Psoas muscle (tissue), 8 donors: ENCODE data around the gene CA10. TPM values are rescaled to one million over a fixed set of nuclear protein-coding genes. Genes with fewer than 3 reads are reported as not detected.
A peak's percentile ranks its signal among the peaks of the same experiment; 100 is the strongest.

Source experiments
- ATAC-seq, 4 donors: fragments of 200-7000 bp; cut with Tn5 transposase; one replicate each; pipeline ENCODE4 v1.9.1; 2020; ENCODE audit warnings: moderate library complexity in 3 of 4, mild to moderate bottlenecking in 2 of 4
- DNase-seq, 2 donors: peaks; one replicate each; pipeline ENCODE4 v3.0.0-alpha.2; 2020
- H3K27ac ChIP-seq: fragments of 200-600 bp; one replicate; pipeline ENCODE4 v1.8.0; 2022
- H3K27me3 ChIP-seq, 3 donors: fragments of 200-600 bp in 1 of 3; one replicate each; pipeline versions ENCODE4 v1.6.1 to v1.8.0; 2013 to 2022; ENCODE audit warnings: low read length in 2 of 3, mild to moderate bottlenecking in 2 of 3, moderate library complexity in 1 of 3; ENCODE audit not compliant: insufficient read depth in 3 of 3
- H3K36me3 ChIP-seq, 2 donors: fragments of 200-600 bp in 1 of 2; one replicate each; pipeline versions ENCODE4 v1.6.1 to v1.8.0; 2013 to 2022; ENCODE audit warnings: low read depth in 1 of 2, mild to moderate bottlenecking in 1 of 2, moderate library complexity in 1 of 2; ENCODE audit not compliant: insufficient read depth in 1 of 2
- H3K4me1 ChIP-seq: fragments of 200-600 bp; one replicate; pipeline ENCODE4 v1.8.0; 2022
- H3K4me3 ChIP-seq: fragments of 200-600 bp; one replicate; pipeline ENCODE4 v1.8.0; 2022; ENCODE audit warnings: mild to moderate bottlenecking
- H3K9me3 ChIP-seq: fragments of 200-600 bp; one replicate; pipeline ENCODE4 v1.8.0; 2022
- CTCF ChIP-seq: fragments of 200-600 bp; IDR thresholded peaks from one replicate; pipeline ENCODE4 v1.8.0; 2022; ENCODE audit warnings: antibody characterized with exemption
- WGBS, 3 donors: extraction: QIAGEN DNeasy Blood & Tissue Kit; methylation state at CpG; one replicate each; pipeline versions ENCODE4 v1.1.6 to v1.1.7; 2013; 5-methylcytosine and 5-hydroxymethylcytosine counted together
- intact Hi-C, 2 donors: fragments of 100-400 bp; cut with DNase I; formaldehyde crosslinking; loops; one replicate each; pipeline versions ENCODE4 v1.11.0 to v1.14.2; 2022
- polyA plus RNA-seq, 3 donors: library from polyadenylated mRNA; stranded (reverse); fragments of 200-250 nt; gene quantifications; one replicate each; pipeline ENCODE4 v1.2.3, GENCODE V29; 2013
- total RNA-seq, 4 donors: library from RNA; stranded (reverse); fragmentation: NEBNext Ultra II Directional in 2 of 4; extraction: Animal tissue kit (Norgen Biotek cat#: 25700) in 2 of 4; gene quantifications; one replicate each; pipeline versions ENCODE4 v1.2.1 to v1.2.4, GENCODE V29; 2021 to 2023
- donor health status: healthy with polysubstance abuse.
- donor health status: DM: no; HTN: no; CAD: no; lungs with moderate emphysema.
- donor health status: Bipolar disorder and iron deficiency.
- donor health status: healthy.
- donor health status: DM: yes; HTN: yes; CAD: no.
- donor health status: DM: no; HTN: no; CAD: no.
- donor health status: DM: no; HTN: no; CAD: no.
- donor health status: DM: yes; HTN: yes; CAD: no.

Gene CA10
- total and polyA plus RNA-seq, 7 donors = 0.03 to 0.04 TPM; not detected in 5

- ATAC-seq = no peak
- intact Hi-C loops = no loop called here
- H3K27ac ChIP-seq = no peak overlapping the region
- H3K36me3 ChIP-seq = no peaks in the 10 kb centered on the region
- no peak for DNase-seq
- 38 to 60% (median 53%) methylated on average over 1 of the region's 1 CpG for WGBS, 3 donors
- no peak for TF ChIP-seq CTCF
- H3K9me3 ChIP-seq = no peaks in the 10 kb centered on the region
- no peak overlapping the region for H3K4me3 ChIP-seq
- no peaks in the 10 kb centered on the region for H3K27me3 ChIP-seq
- H3K4me1 ChIP-seq = peaks cover 18% of the 10 kb centered on the region
Measured at GRCh38 chr17:51666971-51667705, 491.4 kb downstream of the CA10 start.

DNA sequence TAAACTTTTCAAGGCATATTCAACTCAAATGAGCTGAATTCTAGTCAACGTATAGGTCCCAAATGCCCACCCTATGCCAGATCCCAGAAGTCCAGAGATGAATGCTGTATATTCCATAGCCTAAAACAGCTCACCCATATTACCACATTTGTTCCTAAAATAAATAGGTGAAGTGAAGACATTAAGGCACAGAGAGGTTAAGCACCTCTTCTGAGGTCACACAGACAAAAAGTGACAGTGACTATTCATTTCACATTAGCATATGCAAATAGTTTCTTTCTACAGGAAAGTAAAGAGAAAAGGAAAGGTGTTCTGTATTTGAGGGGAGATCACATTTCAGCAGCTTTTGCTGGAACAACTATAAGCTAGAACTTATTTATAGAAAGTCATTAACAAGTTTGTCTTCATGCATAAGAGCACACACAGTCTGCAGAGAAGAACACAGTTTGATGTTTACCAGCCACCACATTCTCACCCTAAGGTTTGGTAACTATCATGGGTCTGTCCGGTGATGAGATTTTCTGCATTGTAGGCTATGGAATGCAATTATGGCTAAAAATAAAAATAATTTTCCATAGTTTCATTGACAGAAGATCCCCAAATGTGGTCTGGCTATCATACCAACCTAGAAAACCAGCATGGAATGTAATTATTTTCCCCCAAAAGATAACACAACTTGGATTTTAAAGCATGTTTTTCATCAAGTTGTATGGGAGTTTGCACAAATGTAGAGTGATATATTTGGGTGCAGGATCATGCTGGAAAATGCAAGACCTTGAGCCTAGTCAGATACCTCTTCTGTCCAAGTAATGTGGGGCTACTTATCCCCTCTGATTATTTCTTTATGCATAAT, 496.1 kb downstream of the CA10 start:
- H3K9me3 ChIP-seq = no peaks in the 10 kb centered on the region
- H3K27ac ChIP-seq = no peak overlapping the region
- no peaks in the 10 kb centered on the region for H3K36me3 ChIP-seq
- H3K27me3 ChIP-seq = no peaks in the 10 kb centered on the region
- peaks cover 14% of the 10 kb centered on the region for H3K4me1 ChIP-seq
- DNase-seq (no peak), ATAC-seq (peak in 2 of 4 donors; percentile 58 to 73)
- no peak for TF ChIP-seq CTCF
- no peak overlapping the region for H3K4me3 ChIP-seq
- 55 to 63% (median 57%) methylated on average over 2 of the region's 2 CpGs for WGBS, 3 donors
- intact Hi-C loops = no loop called here

DNA sequence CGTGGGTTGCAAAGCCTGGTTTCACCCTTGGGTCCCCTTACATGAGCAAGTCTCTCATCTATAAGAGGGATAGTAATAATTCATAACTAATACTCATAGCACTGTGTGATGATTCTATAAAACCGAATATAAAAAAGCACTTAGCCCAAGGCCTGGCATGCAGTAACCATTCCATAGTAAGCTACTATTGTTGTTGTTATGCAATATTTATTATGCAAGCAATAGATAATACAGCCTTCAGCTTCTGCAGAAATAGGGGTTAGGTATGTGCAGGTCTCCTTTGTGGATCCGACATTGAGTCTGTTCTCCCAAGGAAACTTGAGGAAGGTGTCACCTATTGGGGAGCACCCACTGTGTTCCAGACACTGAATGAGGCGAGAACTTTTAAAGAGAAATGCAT, 497.1 kb downstream of the CA10 start:
- H3K27ac ChIP-seq = no peak overlapping the region
- H3K4me3 ChIP-seq = no peak overlapping the region
- H3K36me3 ChIP-seq = no peaks in the 10 kb centered on the region
- DNase-seq (no peak), ATAC-seq (peak in 1 of 4 donors; percentile 3)
- intact Hi-C loops = no loop called here
- no peak for TF ChIP-seq CTCF
- H3K4me1 ChIP-seq = peaks cover 12% of the 10 kb centered on the region
- H3K9me3 ChIP-seq = no peaks in the 10 kb centered on the region
- H3K27me3 ChIP-seq = no peaks in the 10 kb centered on the region
- 58 to 68% (median 62%) methylated on average over 4 of the region's 4 CpGs for WGBS, 3 donors

DNA sequence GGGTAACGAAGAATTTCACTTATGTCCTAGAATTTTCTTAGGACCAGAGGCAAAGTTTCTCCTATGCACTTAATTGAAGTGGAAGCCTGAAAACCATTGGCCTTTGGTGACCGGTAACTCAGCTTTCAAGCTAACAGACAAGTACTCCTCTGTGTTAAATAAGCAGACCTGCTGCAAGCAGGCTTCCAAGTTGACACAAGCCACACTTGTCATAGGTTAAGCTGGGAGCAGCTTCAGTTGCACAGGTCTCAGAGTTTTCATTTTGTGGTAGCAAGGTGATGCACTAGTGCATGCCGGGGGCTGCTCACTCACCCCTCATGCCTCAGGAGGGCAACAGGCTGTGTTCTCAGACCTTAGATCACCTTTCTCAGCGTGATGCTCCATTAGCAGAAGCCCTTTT, 498.2 kb downstream of the CA10 start:
- no peaks in the 10 kb centered on the region for H3K27me3 ChIP-seq
- 78 to 91% (median 86%) methylated on average over 4 of the region's 4 CpGs for WGBS, 3 donors
- H3K4me3 ChIP-seq = no peak overlapping the region
- no peak for TF ChIP-seq CTCF
- DNase-seq = no peak
- H3K4me1 ChIP-seq = peaks cover 12% of the 10 kb centered on the region
- no peak for ATAC-seq
- no peaks in the 10 kb centered on the region for H3K9me3 ChIP-seq
- intact Hi-C loops = no loop called here
- no peaks in the 10 kb centered on the region for H3K36me3 ChIP-seq
- no peak overlapping the region for H3K27ac ChIP-seq
